CD14-positive monocyte (primary cell): Measurements from ENCODE around the gene FANCG. TPM values are rescaled to one million over a fixed set of nuclear protein-coding genes. Genes with fewer than 3 reads are reported as not detected.

Experiments
- DNase-seq, 3 donors: peaks; one replicate each; pipeline ENCODE4 v3.0.0-alpha.2; 2011 to 2022
- H2AFZ ChIP-seq: 2 replicates; pipeline ENCODE4 v1.6.0; 2012; ENCODE audit warnings: mild to moderate bottlenecking, low read depth, low read length, inconsistent platforms; ENCODE audit not compliant: insufficient read depth, poor library complexity, severe bottlenecking
- H3K27ac ChIP-seq, 2 donors: 1 replicate in 1 of 2; 2 replicates in 1 of 2; pipeline ENCODE4 v1.5.1; 2012 to 2013; ENCODE audit warnings: low read length in 2 of 2, control low read depth in 1 of 2, inconsistent platforms in 1 of 2, low read depth in 1 of 2, mild to moderate bottlenecking in 1 of 2
- H3K27me3 ChIP-seq, 2 donors: one replicate each; pipeline versions ENCODE4 v1.6.0 to v1.6.1; 2011 to 2013; ENCODE audit warnings: low read length in 2 of 2; ENCODE audit not compliant: control insufficient read depth in 2 of 2, insufficient read depth in 2 of 2
- H3K36me3 ChIP-seq, 2 donors: replicated peaks in 1 of 2; 1 replicate in 1 of 2; 2 replicates in 1 of 2; pipeline versions ENCODE4 v1.5.1 to v1.6.1; 2012 to 2013; ENCODE audit warnings: low read length in 2 of 2, control low read depth in 1 of 2, inconsistent platforms in 1 of 2, mild to moderate bottlenecking in 1 of 2; ENCODE audit not compliant: insufficient read depth in 2 of 2, control insufficient read depth in 1 of 2
- H3K4me1 ChIP-seq, 2 donors: 1 replicate in 1 of 2; 2 replicates in 1 of 2; pipeline versions ENCODE4 v1.5.1 to v1.6.1; 2012 to 2013; ENCODE audit warnings: low read length in 2 of 2, control low read depth in 1 of 2, inconsistent platforms in 1 of 2, mild to moderate bottlenecking in 1 of 2, moderate library complexity in 1 of 2; ENCODE audit not compliant: insufficient read depth in 2 of 2, control insufficient read depth in 1 of 2
- H3K4me2 ChIP-seq: replicated peaks from 2 replicates; pipeline ENCODE3; 2012; ENCODE audit warnings: low read length, moderate library complexity, mild to moderate bottlenecking; ENCODE audit not compliant: poor library complexity, severe bottlenecking; ENCODE audit errors: extremely low read depth
- H3K4me3 ChIP-seq, 3 experiments: fragments of 200-600 bp in 1 of 3; sonication (generic) in 1 of 3; replicated peaks in 1 of 3; 1 replicate in 2 of 3; 2 replicates in 1 of 3; pipeline ENCODE4 v1.5.1; 2011 to 2013; ENCODE audit warnings: low read length in 3 of 3, mild to moderate bottlenecking in 3 of 3, control low read depth in 2 of 3, low read depth in 2 of 3, inconsistent platforms in 1 of 3, moderate library complexity in 1 of 3
- H3K79me2 ChIP-seq: 2 replicates; pipeline ENCODE4 v1.6.0; 2012; ENCODE audit warnings: mild to moderate bottlenecking, control low read depth, inconsistent platforms, low read length, moderate library complexity; ENCODE audit not compliant: insufficient read depth
- H3K9ac ChIP-seq: 2 replicates; pipeline ENCODE4 v1.6.0; 2017; ENCODE audit warnings: low read length, mild to moderate bottlenecking; ENCODE audit not compliant: insufficient read depth, poor library complexity, severe bottlenecking
- H3K9me3 ChIP-seq, 2 donors: replicated peaks in 1 of 2; 1 replicate in 1 of 2; 2 replicates in 1 of 2; pipeline versions ENCODE4 v1.5.1 to v1.6.1; 2012 to 2013; ENCODE audit warnings: low read length in 2 of 2, control low read depth in 1 of 2; ENCODE audit not compliant: control insufficient read depth in 1 of 2, insufficient read depth in 1 of 2
- H4K20me1 ChIP-seq: 2 replicates; pipeline ENCODE4 v1.6.0; 2012; ENCODE audit warnings: mild to moderate bottlenecking, low read length, control low read depth, moderate library complexity; ENCODE audit not compliant: insufficient read depth
- H3K27ac Mint-ChIP-seq, 7 donors: one replicate each; pipeline ENCODE4 v1.8.0; 2020; ENCODE audit warnings: mild to moderate bottlenecking in 7 of 7, mixed read lengths in 7 of 7, moderate library complexity in 6 of 7, inconsistent platforms in 2 of 7
- H3K27me3 Mint-ChIP-seq, 3 donors: one replicate each; pipeline ENCODE4 v1.8.0; 2021 to 2022; ENCODE audit warnings: low read depth in 3 of 3, mild to moderate bottlenecking in 3 of 3, mixed read lengths in 3 of 3, moderate library complexity in 3 of 3, inconsistent platforms in 1 of 3
- H3K36me3 Mint-ChIP-seq, 2 donors: one replicate each; pipeline ENCODE4 v1.8.0; 2020; ENCODE audit warnings: mixed read lengths in 2 of 2, inconsistent platforms in 1 of 2, mild to moderate bottlenecking in 1 of 2
- H3K4me1 Mint-ChIP-seq: one replicate; pipeline ENCODE4 v1.8.0; 2020; ENCODE audit warnings: mild to moderate bottlenecking, mixed read lengths
- H3K4me3 Mint-ChIP-seq, 2 donors: one replicate each; pipeline ENCODE4 v1.8.0; 2020; ENCODE audit warnings: mild to moderate bottlenecking in 2 of 2, mixed read lengths in 2 of 2, moderate library complexity in 1 of 2
- H3K9me3 Mint-ChIP-seq, 7 donors: one replicate each; pipeline ENCODE4 v1.8.0; 2020 to 2022; ENCODE audit warnings: mixed read lengths in 7 of 7, mild to moderate bottlenecking in 6 of 7, moderate library complexity in 6 of 7, inconsistent platforms in 2 of 7
- WGBS: methylation state at CpG from one replicate; pipeline ENCODE4 v1.1.5; 2013; ENCODE audit warnings: missing lambda C conversion rate; ENCODE audit not compliant: insufficient coverage; 5-methylcytosine and 5-hydroxymethylcytosine counted together
- intact Hi-C, 2 donors: fragments of 100-400 bp; cut with micrococcal nuclease; formaldehyde crosslinking; loops; one replicate each; pipeline versions ENCODE4 v1.15.0 to v1.15.1; 2023
- polyA plus RNA-seq, 3 donors: library from polyadenylated mRNA; depleted of rRNA in 1 of 3; unstranded in 2 of 3; stranded (reverse) in 1 of 3; fragments of 300-500 nt in 2 of 3; fragments of >200 nt in 1 of 3; fragmentation: Illumina TruSeq in 2 of 3; gene quantifications; 1 replicate in 2 of 3; 2 replicates in 1 of 3; pipeline ENCODE4 v1.2.3, GENCODE V29; 2012 to 2021
- TF ChIP-seq, protein P1 (sequence below): fragments of 200-600 bp; IDR thresholded peaks from one replicate; pipeline ENCODE4 v1.8.0; 2022; ENCODE audit warnings: antibody characterized with exemption, mild to moderate bottlenecking

Gene FANCG
- polyA plus RNA-seq, 3 donors, result 2.0 to 7.0 (median 2.5) TPM

DNA sequence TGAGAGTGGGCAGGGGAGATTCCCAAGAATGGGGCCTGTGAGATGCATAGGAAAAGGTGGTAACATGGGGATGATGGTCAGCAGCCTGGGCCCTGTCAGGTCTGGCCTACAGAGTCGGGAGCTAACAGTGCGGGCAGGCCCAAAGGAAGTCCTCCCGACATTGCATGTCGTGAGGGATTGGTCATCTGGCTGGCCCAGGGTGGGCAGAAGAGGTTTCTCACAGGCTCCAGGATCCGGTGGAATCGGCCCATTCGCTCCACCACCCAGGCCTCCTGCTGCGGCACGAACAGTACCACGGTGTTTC lies 22.7 kb upstream of the FANCG start:
- 7% methylated on average over 8 of the region's 10 CpGs for WGBS
- DNase-seq, result no peak
- intact Hi-C loops, result no loop called here
- Mint-ChIP-seq H3K4me3 (peak overlapping the region; percentile 92 to 96), H3K27ac (peak overlapping the region; percentile 96 to 99 (median 98)), H3K4me1 (peaks cover 24% of the 10 kb centered on the region), H3K9me3 (no peaks in the 10 kb centered on the region), H3K36me3 (peaks cover 50 to 59% of the 10 kb centered on the region in 2 donors), H3K27me3 (peaks cover 0 to 3% (median 0%) of the 10 kb centered on the region in 3 donors)
- Histone ChIP-seq H3K27me3 (no peaks in the 10 kb centered on the region), H3K27ac (peak overlapping the region; percentile 74 to 86), H3K4me2 (peak overlapping the region; percentile 82), H3K4me1 (peaks cover 17 to 28% of the 10 kb centered on the region in 2 donors), H2AFZ (peak overlapping the region; percentile 91), H3K9ac (peak overlapping the region; percentile 66), H3K4me3 (peak overlapping the region; percentile 71 to 88 (median 78)), H3K9me3 (no peaks in the 10 kb centered on the region), H3K36me3 (peaks cover 51 to 63% of the 10 kb centered on the region in 2 donors), H3K79me2 (peaks cover 13% of the 10 kb centered on the region), H4K20me1 (peaks cover 42% of the 10 kb centered on the region)
- TF ChIP-seq, protein P1, sequence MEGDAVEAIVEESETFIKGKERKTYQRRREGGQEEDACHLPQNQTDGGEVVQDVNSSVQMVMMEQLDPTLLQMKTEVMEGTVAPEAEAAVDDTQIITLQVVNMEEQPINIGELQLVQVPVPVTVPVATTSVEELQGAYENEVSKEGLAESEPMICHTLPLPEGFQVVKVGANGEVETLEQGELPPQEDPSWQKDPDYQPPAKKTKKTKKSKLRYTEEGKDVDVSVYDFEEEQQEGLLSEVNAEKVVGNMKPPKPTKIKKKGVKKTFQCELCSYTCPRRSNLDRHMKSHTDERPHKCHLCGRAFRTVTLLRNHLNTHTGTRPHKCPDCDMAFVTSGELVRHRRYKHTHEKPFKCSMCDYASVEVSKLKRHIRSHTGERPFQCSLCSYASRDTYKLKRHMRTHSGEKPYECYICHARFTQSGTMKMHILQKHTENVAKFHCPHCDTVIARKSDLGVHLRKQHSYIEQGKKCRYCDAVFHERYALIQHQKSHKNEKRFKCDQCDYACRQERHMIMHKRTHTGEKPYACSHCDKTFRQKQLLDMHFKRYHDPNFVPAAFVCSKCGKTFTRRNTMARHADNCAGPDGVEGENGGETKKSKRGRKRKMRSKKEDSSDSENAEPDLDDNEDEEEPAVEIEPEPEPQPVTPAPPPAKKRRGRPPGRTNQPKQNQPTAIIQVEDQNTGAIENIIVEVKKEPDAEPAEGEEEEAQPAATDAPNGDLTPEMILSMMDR, result no peak

DNA sequence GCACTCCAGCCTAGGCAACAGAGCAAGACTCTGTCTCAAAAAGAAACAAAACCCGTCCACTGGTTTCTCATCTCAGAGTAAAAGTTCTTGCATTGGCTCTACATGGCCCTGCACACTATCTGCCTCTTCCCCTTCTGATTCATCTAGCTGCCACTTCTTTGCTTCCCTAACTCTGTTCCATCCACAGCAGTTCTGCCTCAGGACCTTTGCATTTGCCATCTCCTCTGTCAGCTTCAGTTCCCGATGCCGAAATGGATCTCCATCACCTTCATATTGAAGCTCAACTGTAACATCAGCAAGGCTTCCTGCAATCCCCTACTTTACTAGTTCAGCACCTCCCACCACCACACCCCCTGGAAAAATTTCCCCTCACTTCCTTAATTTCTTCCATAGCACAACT lies 17.8 kb upstream of the FANCG start:
- H3K9me3 ChIP-seq, result no peaks in the 10 kb centered on the region
- no peak overlapping the region for H2AFZ ChIP-seq
- Mint-ChIP-seq H3K36me3 (peaks cover 38 to 43% of the 10 kb centered on the region in 2 donors), H3K4me1 (peaks cover 34% of the 10 kb centered on the region), H3K27ac (no peak overlapping the region), H3K9me3 (no peaks in the 10 kb centered on the region), H3K4me3 (no peak overlapping the region), H3K27me3 (no peaks in the 10 kb centered on the region)
- intact Hi-C loops, result loop anchor here (2.0 to 5.0 kb wide), 3 partner anchors 27 to 200 kb away; a partner anchor contains a TSS
- TF ChIP-seq, protein P1, result no peak
- H3K27ac ChIP-seq, result no peak overlapping the region
- no peak overlapping the region for H3K4me2 ChIP-seq
- peaks cover 29 to 46% of the 10 kb centered on the region in 2 donors for H3K36me3 ChIP-seq
- DNase-seq, result no peak
- H4K20me1 ChIP-seq, result no peaks in the 10 kb centered on the region
- no peak overlapping the region for H3K9ac ChIP-seq
- H3K27me3 ChIP-seq, result no peaks in the 10 kb centered on the region
- peaks cover 20 to 26% of the 10 kb centered on the region in 2 donors for H3K4me1 ChIP-seq
- 90% methylated on average over 3 of the region's 3 CpGs for WGBS
- no peak overlapping the region for H3K4me3 ChIP-seq
- H3K79me2 ChIP-seq, result peaks cover 10% of the 10 kb centered on the region
